ENCODE results near the gene MARK3. TPM values are rescaled to one million over a fixed set of nuclear protein-coding genes. Genes with fewer than 3 reads are reported as not detected.
"Not testable (repeated sequence)": the region's sequence is repeated elsewhere in the genome, so short reads cannot be mapped to it uniquely, and the experiment has no call there.

MARK3 gene
- polyA plus RNA-seq, 4 donors: 79.3 to 106 (median 94.3) TPM

GRCh38 chr14:103509864-103510723 lies 124.9 kb downstream of the MARK3 start:
- DNase-seq (ENCODE audit: low read depth in 4 of 4, low spot score in 3 of 4): no peak

- no peak for DNase-seq (ENCODE audit: low read depth in 4 of 4, low spot score in 3 of 4)
Measured at GRCh38 chr14:103510724-103511693, 125.8 kb downstream of the MARK3 start.

GRCh38 chr14:103512180-103512579 lies 127.0 kb downstream of the MARK3 start:
- not testable (repeated sequence) for DNase-seq (ENCODE audit: low read depth in 4 of 4, low spot score in 3 of 4)

- DNase-seq (ENCODE audit: low read depth in 4 of 4, low spot score in 3 of 4): no peak
Measured at GRCh38 chr14:103512701-103513611, 127.7 kb downstream of the MARK3 start.

GRCh38 chr14:103514596-103515421 lies 129.6 kb downstream of the MARK3 start:
- DNase-seq (ENCODE audit: low read depth in 4 of 4, low spot score in 3 of 4): no peak

GRCh38 chr14:103516426-103517173 lies 131.4 kb downstream of the MARK3 start:
- DNase-seq (ENCODE audit: low read depth in 4 of 4, low spot score in 3 of 4): no peak

GRCh38 chr14:103517174-103517566 lies 132.0 kb downstream of the MARK3 start:
- DNase-seq (ENCODE audit: low read depth in 4 of 4, low spot score in 3 of 4): no peak

GRCh38 chr14:103517721-103518421 lies 132.7 kb downstream of the MARK3 start:
- no peak for DNase-seq (ENCODE audit: low read depth in 4 of 4, low spot score in 3 of 4)

GRCh38 chr14:103518422-103519042 lies 133.3 kb downstream of the MARK3 start:
- no peak for DNase-seq (ENCODE audit: low read depth in 4 of 4, low spot score in 3 of 4)

GRCh38 chr14:103519043-103519836 lies 134.0 kb downstream of the MARK3 start:
- no peak for DNase-seq (ENCODE audit: low read depth in 4 of 4, low spot score in 3 of 4)

GRCh38 chr14:103519837-103520212 lies 134.6 kb downstream of the MARK3 start:
- DNase-seq (ENCODE audit: low read depth in 4 of 4, low spot score in 3 of 4): no peak

GRCh38 chr14:103520269-103520656 lies 135.0 kb downstream of the MARK3 start:
- no peak for DNase-seq (ENCODE audit: low read depth in 4 of 4, low spot score in 3 of 4)

GRCh38 chr14:103520657-103521437 lies 135.6 kb downstream of the MARK3 start:
- no peak for DNase-seq (ENCODE audit: low read depth in 4 of 4, low spot score in 3 of 4)

GRCh38 chr14:103521438-103521950 lies 136.3 kb downstream of the MARK3 start:
- no peak for DNase-seq (ENCODE audit: low read depth in 4 of 4, low spot score in 3 of 4)

GRCh38 chr14:103521951-103522563 lies 136.8 kb downstream of the MARK3 start:
- DNase-seq (ENCODE audit: low read depth in 4 of 4, low spot score in 3 of 4): no peak

Measured in left renal pelvis (tissue), 4 donors.